Hepatocyte (in vitro differentiated cells): ENCODE results near the gene C20orf144. TPM values are rescaled to one million over a fixed set of nuclear protein-coding genes. Genes with fewer than 3 reads are reported as not detected.

Experiments used
- DNase-seq: peaks from one replicate; pipeline ENCODE4 v3.0.0-alpha.2; 2016; ENCODE audit warnings: low spot score
- H2AFZ ChIP-seq: fragments of 200-600 bp; sonication (generic); 2 replicates; pipeline ENCODE4 v1.6.0; 2016; ENCODE audit warnings: antibody characterized with exemption, mild to moderate bottlenecking
- H3K27ac ChIP-seq: fragments of 200-600 bp; sonication (generic); 2 replicates; pipeline ENCODE4 v1.5.1; 2016; ENCODE audit warnings: mild to moderate bottlenecking
- H3K27me3 ChIP-seq: fragments of 200-600 bp; sonication (generic); 2 replicates; pipeline ENCODE4 v1.6.1; 2016
- H3K36me3 ChIP-seq: fragments of 200-600 bp; sonication (generic); replicated peaks from 2 replicates; pipeline ENCODE4 v1.5.1; 2016; ENCODE audit warnings: low read depth; ENCODE audit not compliant: insufficient read depth
- H3K4me1 ChIP-seq: fragments of 200-600 bp; sonication (generic); 2 replicates; pipeline ENCODE4 v1.5.1; 2016; ENCODE audit warnings: mild to moderate bottlenecking, moderate library complexity; ENCODE audit not compliant: insufficient read depth
- H3K4me2 ChIP-seq: fragments of 200-600 bp; sonication (generic); 2 replicates; pipeline ENCODE4 v1.6.0; 2016
- H3K4me3 ChIP-seq: fragments of 200-600 bp; sonication (generic); 2 replicates; pipeline ENCODE4 v1.5.1; 2016; ENCODE audit warnings: mild to moderate bottlenecking
- H3K79me2 ChIP-seq: fragments of 200-600 bp; sonication (generic); 2 replicates; pipeline ENCODE4 v1.6.0; 2017; ENCODE audit warnings: mild to moderate bottlenecking
- H3K9me2 ChIP-seq: fragments of 200-600 bp; sonication (generic); replicated peaks from 2 replicates; pipeline ENCODE4 v1.6.0; 2017; ENCODE audit warnings: mild to moderate bottlenecking; ENCODE audit not compliant: insufficient read depth
- H3K9me3 ChIP-seq: fragments of 200-600 bp; sonication (generic); 2 replicates; pipeline ENCODE4 v1.5.1; 2016; ENCODE audit warnings: low read depth, mild to moderate bottlenecking
- H4K20me1 ChIP-seq: fragments of 200-600 bp; sonication (generic); 2 replicates; pipeline ENCODE4 v1.6.0; 2016; ENCODE audit warnings: mild to moderate bottlenecking; ENCODE audit not compliant: insufficient read depth, poor library complexity, severe bottlenecking
- EZH2 ChIP-seq: fragments of 200-600 bp; sonication (generic); IDR thresholded peaks from 2 replicates; pipeline ENCODE4 v1.6.1; 2016; ENCODE audit warnings: antibody characterized with exemption, mild to moderate bottlenecking, borderline replicate concordance
- EZH2phosphoT487 ChIP-seq: fragments of 200-600 bp; sonication (generic); IDR thresholded peaks from one replicate; pipeline ENCODE4 v1.6.1; 2018; ENCODE audit warnings: antibody characterized with exemption, mild to moderate bottlenecking, low read depth, moderate library complexity; ENCODE audit not compliant: unreplicated experiment, severe bottlenecking
- WGBS: methylation state at CpG from one replicate; pipeline ENCODE4 v1.1.6; 2016; ENCODE audit warnings: low lambda C conversion rate; ENCODE audit errors: missing lambda C conversion rate; 5-methylcytosine and 5-hydroxymethylcytosine counted together
- polyA plus RNA-seq: library from polyadenylated mRNA; unstranded; fragments of >200 nt; fragmentation: Nextera tagmentation; extraction: Ambion mirVana; gene quantifications from 2 replicates; pipeline ENCODE4 v1.2.1, GENCODE V29; 2016
- total RNA-seq: library from RNA; depleted of rRNA; stranded (reverse); fragments of >200 nt; gene quantifications from 2 replicates; pipeline ENCODE4 v1.2.3, GENCODE V29; 2014
- TF ChIP-seq, protein P1 (sequence below): fragments of 200-600 bp; sonication (generic); IDR thresholded peaks from 2 replicates; pipeline ENCODE4 v1.5.1; 2016; ENCODE audit warnings: antibody characterized with exemption, mild to moderate bottlenecking; ENCODE audit not compliant: poor library complexity

C20orf144 gene
- total and polyA plus RNA-seq, 2 experiments from 2014 or later = 0.30 to 0.46 TPM

DNA sequence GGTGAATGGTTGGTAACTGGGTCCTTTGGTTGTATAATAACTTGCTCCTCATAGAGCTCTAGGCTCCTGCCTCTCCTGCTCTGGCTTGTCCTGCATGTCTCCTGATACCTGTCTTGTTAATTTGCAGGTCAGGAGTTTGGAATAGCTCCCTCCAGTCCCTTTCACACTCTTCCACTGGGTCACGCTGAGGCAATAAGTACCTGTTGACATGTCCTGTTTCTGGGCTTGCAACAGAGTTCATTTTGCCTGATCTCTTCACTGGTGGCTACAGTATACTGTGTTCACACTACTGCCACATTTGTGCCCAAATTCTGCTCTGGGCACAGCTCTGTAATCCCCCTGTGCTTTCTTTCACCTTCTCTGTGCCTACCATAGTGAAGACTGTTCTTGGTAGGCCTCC, 25.4 kb upstream of the C20orf144 start:
- H3K27me3 ChIP-seq = no peaks in the 10 kb centered on the region
- H3K36me3 ChIP-seq = no peaks in the 10 kb centered on the region
- TF ChIP-seq EZH2phosphoT487 = no peak
- no peak for TF ChIP-seq EZH2
- TF ChIP-seq, protein P1, sequence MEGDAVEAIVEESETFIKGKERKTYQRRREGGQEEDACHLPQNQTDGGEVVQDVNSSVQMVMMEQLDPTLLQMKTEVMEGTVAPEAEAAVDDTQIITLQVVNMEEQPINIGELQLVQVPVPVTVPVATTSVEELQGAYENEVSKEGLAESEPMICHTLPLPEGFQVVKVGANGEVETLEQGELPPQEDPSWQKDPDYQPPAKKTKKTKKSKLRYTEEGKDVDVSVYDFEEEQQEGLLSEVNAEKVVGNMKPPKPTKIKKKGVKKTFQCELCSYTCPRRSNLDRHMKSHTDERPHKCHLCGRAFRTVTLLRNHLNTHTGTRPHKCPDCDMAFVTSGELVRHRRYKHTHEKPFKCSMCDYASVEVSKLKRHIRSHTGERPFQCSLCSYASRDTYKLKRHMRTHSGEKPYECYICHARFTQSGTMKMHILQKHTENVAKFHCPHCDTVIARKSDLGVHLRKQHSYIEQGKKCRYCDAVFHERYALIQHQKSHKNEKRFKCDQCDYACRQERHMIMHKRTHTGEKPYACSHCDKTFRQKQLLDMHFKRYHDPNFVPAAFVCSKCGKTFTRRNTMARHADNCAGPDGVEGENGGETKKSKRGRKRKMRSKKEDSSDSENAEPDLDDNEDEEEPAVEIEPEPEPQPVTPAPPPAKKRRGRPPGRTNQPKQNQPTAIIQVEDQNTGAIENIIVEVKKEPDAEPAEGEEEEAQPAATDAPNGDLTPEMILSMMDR = no peak
- no peaks in the 10 kb centered on the region for H3K79me2 ChIP-seq
- no peak for DNase-seq
- no peaks in the 10 kb centered on the region for H3K4me1 ChIP-seq
- H2AFZ ChIP-seq = no peak overlapping the region
- H3K4me3 ChIP-seq = no peak overlapping the region
- no peaks in the 10 kb centered on the region for H3K9me3 ChIP-seq
- H4K20me1 ChIP-seq = no peaks in the 10 kb centered on the region
- WGBS = 94% methylated on average over 1 of the region's 1 CpG
- no peak overlapping the region for H3K4me2 ChIP-seq
- no peaks in the 10 kb centered on the region for H3K9me2 ChIP-seq
- H3K27ac ChIP-seq = no peak overlapping the region

DNA sequence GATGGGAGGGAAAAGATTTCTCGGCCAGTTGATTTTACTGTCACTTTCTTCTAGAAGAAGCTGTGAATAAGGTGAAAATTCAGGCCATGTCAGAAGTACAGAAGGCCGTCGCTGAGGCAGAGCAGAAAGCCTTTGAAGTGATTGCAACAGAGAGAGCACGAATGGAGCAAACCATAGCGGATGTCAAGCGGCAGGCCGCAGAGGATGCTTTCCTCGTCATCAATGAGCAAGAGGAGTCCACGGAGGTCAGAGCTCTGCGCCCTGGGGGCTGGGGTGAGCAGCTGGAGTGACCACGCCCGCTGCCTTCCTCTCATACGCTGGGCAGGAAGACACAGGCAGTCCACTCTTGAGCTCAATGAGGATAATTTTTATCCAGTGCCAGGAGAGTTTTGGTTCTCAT, 21.8 kb upstream of the C20orf144 start:
- H2AFZ ChIP-seq = no peak overlapping the region
- H3K27ac ChIP-seq = no peak overlapping the region
- no peaks in the 10 kb centered on the region for H3K9me2 ChIP-seq
- TF ChIP-seq EZH2 (no peak), EZH2phosphoT487 (no peak)
- TF ChIP-seq, protein P1 = no peak
- no peak overlapping the region for H3K4me2 ChIP-seq
- H3K27me3 ChIP-seq = no peaks in the 10 kb centered on the region
- H3K79me2 ChIP-seq = no peaks in the 10 kb centered on the region
- H4K20me1 ChIP-seq = no peaks in the 10 kb centered on the region
- H3K9me3 ChIP-seq = no peaks in the 10 kb centered on the region
- WGBS = 89% methylated on average over 13 of the region's 13 CpGs
- no peaks in the 10 kb centered on the region for H3K36me3 ChIP-seq
- no peaks in the 10 kb centered on the region for H3K4me1 ChIP-seq
- no peak overlapping the region for H3K4me3 ChIP-seq
- DNase-seq = no peak

DNA sequence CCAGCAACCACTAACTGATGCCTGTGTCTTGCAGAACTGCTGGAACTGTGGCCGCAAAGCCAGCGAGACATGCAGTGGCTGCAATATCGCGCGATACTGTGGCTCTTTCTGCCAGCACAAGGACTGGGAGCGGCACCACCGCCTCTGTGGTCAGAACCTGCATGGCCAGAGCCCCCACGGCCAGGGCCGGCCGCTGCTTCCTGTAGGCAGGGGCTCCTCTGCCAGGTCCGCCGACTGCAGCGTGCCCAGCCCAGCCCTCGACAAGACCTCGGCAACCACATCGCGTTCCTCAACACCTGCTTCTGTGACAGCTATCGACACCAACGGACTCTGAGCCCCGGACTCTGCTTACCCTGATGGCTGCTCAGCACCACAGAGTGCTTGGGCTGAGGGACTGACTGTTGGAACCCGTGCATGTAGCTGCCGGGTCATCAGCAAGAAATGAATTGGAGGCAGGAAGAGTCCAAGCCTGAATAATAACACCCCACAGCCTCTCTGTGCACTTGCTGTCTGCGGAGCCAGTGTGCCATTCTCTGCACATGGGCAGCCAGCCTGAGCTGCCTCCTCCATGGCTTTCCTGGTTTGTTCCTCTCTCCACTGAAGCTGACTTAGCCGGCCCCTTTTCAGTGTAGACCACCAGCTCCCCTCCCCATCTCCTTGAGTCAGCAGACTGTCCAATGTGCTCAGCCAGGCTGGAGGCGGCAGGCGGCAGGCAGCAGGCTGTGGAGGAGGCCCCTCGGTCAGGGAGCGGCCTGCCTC, 17.6 kb upstream of the C20orf144 start:
- H3K79me2 ChIP-seq = no peaks in the 10 kb centered on the region
- no peaks in the 10 kb centered on the region for H3K27me3 ChIP-seq
- 96% methylated on average over 28 of the region's 28 CpGs for WGBS
- H3K9me3 ChIP-seq = no peaks in the 10 kb centered on the region
- no peak overlapping the region for H3K27ac ChIP-seq
- no peak overlapping the region for H3K4me3 ChIP-seq
- H4K20me1 ChIP-seq = no peaks in the 10 kb centered on the region
- DNase-seq = no peak
- H3K36me3 ChIP-seq = no peaks in the 10 kb centered on the region
- no peaks in the 10 kb centered on the region for H3K9me2 ChIP-seq
- H3K4me1 ChIP-seq = no peaks in the 10 kb centered on the region
- H3K4me2 ChIP-seq = no peak overlapping the region
- no peak overlapping the region for H2AFZ ChIP-seq
- TF ChIP-seq EZH2phosphoT487 (no peak), EZH2 (no peak)
- TF ChIP-seq, protein P1 = no peak
